Measurements from ENCODE around the gene TCAP.

- TF ChIP-seq CTCF (conservative IDR thresholded peaks at IDR 0.05 in 1 of 2, IDR thresholded peaks at IDR 0.05 in 1 of 2; ENCODE audit: low read depth in 1 of 2, low read length in 2 of 2): no peak
- TF ChIP-seq EZH2 (IDR thresholded peaks at IDR 0.05; ENCODE audit: low read length, missing control alignments): no peak
These were observed 26.8 kb upstream of the TCAP start for GRCh38 chr17:39638317-39638716.

Measured in fibroblast of lung (primary cell).